GOT3 (cell line): ENCODE results near the gene IWS1.
"Not testable (repeated sequence)": the region's sequence is repeated elsewhere in the genome, so short reads cannot be mapped to it uniquely, and the experiment has no call there.

ENCODE experiments used
- DNase-seq: peaks from one replicate; lab custom pipeline; 2025; ENCODE audit warnings: mixed read lengths; lab: John Stamatoyannopoulos, UW

The IWS1 gene

DNA sequence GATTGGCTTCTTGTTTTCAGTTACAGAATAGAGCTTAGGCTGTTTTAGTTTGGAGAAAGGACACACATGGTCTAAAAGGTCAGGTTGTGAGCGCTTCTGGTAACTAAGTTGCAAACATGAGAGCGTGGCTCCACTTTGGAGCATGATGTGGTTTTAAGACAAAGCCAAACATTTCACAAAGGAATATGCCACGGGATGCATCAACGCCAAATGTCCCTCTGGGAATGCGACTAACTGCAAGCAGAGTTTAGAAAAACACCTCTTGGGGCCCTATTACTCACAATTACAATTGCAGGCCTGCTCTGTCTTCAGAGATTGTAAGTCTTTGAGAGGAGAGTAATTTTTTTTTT lies 34.6 kb upstream of the IWS1 start:
- DNase-seq, result peak; percentile 10

DNA sequence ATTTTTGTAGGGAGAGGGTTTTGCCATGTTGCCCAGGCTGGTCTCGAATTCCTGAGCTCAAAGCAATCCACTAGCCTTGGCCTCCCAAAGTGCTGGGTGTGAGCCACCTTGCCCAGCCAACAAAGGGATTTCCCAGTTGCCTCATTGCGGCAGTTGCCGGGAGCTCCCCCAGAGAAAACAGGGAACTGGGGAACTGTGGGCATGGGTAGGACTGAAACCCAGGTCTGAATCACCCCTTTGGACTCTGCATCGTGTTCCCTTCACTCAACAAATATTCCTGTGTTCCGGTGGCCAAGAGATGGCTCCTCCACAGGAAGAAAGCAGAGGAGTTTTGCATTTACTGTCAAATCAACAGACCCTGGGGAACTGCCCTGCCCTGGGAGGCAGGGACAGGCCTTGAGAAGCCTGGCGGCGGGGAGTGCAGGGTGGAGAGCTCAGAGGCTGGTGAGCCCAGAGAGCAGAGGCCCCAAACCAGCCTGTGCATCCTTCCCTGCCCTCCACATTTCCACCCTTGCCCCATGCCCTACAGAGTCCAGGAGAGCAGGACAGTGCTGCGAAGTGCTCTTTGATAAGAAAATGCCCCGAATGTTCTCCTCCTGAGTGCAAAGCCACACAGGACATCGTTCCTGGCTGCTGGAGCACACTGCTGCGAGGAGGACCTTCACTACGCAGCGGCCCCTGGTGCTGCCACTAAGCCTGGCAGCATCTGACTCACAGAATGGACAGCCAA lies 34.1 kb upstream of the IWS1 start:
- peak; percentile 13 for DNase-seq

DNA sequence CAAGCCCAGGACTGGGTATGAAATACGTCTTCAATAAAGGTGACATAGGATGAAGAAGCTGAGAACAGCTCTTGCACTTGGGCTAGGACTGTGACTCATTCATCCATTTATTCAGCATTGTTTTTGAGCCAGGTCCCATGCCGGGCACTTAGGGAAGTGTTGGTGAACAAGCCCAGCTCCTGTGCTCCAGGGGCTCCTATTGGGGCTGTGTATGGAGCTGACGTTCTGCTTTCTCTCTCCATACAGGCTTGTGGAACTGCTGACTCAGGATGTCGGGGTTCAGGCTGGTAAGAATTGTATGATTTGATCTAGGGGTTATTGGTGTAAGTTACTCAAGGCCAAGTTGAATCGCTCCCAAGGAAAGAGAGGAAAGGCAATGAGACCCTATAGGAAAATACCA lies 33.2 kb upstream of the IWS1 start:
- no peak for DNase-seq

DNA sequence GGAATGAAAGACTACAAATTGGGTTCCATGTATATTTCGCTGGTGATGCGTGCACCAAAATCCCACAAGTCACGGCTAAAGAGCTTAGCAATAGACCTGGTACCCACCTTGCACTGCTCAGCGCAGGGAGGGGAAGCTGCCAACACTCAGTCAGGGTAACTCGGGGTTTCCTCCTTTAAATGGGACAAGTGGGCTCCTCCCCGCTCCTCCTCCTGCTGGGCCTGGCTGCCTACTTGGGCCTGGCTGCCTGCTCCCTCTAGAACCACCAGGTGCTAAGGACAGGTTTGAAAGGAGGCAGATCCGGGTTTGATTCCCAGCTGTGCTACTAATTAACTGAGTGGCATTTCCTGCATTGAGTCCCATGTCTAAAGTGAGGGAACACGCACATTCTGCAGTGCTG lies 32.6 kb upstream of the IWS1 start:
- no peak for DNase-seq

DNA sequence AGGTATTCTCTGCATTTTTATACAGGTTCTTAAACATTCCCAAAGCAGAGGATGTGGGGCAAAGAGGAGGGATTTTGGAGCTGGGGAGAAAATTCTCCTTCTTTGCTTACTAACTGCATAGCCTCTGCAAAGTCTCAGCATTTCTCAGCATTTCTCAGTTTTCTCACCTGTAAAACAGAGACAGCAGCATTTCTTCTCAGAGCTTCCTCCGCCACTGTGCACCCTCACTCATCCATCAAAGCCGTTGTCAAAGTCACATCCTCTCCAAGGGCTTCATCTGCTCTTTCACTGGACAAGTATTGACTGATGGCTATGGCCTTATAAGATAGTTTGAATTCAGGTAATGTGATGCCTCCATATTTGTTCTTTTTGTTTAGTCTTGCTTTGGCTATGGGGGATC lies 26.6 kb upstream of the IWS1 start:
- DNase-seq, result no peak

DNA sequence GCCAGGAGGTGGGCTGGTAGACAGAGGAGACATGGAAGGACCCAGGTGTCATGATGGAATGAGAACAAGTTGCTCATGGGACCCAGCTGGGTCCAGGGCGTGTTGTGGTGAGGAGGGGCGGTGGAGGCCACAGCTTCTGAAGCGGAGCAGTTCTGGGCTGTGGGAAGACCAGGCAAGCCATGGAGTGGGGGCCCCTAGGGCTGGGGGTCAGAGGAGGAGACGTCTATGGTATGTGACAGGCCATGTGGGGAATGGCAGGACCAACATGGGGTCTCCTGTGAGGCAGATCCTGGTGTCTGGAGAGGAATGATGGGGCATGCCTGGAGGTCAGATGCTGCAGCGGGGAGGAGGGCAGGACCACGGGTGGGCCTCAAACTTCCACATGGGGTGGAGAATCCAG lies 26.0 kb upstream of the IWS1 start:
- no peak for DNase-seq

DNA sequence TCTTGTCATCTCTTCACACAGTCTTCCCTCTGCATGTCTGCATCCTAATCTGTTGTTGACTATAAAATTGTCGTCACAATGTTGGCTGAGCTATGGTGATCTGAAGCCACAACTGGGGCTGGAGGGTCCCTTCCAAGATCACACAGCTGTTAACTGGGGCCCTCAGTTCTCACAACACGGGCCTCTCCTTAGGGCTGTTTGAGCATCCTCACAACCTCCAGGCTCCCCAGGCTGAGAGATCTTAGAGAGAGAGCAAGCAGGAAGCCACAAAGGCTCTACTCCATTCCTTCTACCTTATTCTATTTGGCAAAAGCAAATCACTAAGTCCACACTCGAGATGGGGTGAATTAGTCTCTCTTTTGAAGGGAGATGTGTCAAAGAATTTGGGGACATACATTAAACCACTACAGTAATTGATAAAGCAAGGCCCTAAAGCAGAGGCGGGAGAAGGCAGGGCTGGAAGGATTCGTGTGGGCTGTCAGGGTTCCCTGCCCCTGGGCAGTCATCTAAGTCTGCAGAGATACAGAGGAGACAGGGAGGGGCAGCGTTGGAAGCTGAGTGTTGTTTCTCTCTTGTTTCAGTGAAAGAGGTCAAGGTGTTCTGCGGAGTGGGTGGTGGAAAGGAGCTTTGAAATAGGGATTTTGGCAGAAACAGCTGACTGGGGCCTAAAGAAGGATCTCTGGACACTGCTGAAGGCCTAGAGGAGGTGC lies 25.1 kb upstream of the IWS1 start:
- no peak for DNase-seq

DNA sequence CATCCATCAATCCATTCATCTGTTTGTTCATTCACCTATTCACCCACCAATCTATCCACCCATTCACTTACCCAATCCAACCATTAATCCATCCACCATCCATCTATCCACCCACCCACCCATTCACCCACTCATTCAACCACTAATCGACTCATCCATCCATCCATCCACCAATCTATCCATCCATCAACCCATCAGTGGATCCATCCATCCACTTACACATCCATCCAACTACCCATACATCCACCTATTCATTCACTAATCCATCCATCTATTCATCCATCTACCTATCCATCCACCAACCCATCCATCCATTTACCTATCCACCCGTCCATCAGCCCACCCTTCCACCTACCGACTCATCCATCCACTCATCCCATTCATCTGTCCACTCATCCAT lies 20.5 kb upstream of the IWS1 start:
- DNase-seq, result no peak

DNA sequence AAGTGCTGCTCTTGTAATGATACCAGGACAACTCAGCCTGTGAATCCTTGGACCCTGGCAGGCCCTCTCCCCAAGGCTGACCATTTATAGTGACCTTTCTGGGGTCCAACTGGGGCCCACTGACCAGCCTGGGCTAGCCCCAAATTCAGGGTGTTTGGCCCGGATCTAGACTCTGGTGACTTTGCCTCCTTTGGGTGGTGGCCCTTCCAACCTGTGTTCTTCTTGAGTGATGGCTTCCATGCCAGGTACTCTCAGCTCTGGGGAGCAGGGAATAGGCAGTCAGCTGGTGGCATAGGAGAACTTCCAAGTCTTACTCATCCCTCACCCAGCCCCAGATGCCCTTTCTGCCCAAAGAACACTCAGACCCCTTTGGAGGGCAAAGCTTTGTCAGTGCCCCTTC lies 19.5 kb upstream of the IWS1 start:
- DNase-seq, result no peak

DNA sequence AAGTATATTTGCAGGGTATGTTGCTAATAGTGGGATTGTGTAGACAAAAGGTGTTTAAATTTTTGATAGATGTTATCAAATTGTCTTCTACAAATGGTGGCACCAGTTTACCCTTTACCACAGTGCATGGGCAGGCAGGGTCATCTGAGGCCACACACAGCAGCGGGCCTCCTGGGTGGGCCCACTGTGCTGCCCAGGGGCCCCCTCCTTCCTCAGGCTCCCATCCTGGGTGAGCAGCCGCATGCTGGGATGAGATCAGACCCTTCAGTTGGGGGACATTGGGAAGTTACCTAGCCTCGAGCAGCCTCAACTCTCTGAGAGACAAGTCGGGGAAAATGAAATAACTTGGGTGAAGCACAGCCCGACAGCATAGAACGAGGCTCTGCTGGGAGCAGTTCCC lies 18.9 kb upstream of the IWS1 start:
- no peak for DNase-seq

DNA sequence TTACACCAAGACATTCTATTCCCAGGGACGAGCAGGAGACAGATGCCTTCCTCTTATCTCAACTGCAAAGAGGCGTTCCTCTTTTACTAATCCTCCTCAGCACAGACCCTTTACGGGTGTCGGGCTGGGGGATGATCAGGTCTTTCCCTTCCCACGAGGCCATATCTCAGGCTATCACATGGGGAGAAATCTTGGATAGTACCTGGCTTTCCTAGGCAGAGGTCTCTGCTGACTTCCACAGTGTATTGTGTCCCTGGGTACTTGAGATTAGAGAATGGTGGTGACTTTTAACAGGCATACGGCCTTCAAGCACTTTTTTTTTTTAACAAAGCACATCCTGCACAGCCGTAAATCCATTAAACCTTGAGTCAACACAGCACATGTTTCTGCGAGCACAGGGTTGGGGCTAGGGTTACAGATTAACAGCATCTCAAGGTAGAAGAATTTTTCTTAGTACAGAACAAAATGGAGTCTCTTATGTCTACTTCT lies 16.8 kb upstream of the IWS1 start:
- not testable (repeated sequence) for DNase-seq

DNA sequence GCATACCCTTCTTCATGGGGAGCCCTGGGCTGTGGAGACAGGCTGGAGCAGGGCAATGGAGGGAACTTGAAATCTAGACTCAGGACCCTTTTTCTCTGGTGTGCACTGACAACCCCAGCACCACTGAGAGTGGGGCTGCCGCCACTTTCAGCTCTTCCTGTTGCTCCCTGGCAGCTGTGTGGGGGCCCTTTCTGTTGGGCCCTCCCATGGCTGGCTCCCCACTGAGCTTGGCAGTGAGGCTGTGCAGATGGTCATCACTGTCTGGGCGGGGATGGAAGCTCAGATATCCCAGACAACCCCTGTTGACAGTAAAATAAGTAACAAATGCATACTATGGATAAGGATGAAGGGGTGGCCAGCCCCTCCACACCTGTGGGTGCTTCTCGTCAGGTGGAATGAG lies 15.9 kb upstream of the IWS1 start:
- no peak for DNase-seq

DNA sequence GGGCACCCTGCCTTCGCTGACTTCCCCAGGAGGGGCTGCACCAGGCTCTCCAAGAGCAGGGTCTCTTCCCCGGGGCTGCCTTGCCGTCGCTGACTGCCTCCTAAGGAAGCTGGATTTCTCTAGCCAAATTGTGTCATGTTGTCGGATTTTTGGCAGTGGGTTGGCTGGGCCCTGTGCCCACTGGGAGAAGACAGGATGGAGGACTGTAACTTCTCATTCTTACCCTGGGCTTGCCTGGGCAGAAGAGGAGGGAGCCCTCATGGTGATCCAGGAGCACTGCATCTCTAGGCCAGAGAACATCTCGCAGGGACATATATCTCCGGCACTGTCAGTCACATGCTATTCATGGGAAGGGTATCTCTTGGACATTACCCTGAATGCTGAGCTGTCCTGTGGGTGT lies 15.5 kb upstream of the IWS1 start:
- DNase-seq, result no peak

DNA sequence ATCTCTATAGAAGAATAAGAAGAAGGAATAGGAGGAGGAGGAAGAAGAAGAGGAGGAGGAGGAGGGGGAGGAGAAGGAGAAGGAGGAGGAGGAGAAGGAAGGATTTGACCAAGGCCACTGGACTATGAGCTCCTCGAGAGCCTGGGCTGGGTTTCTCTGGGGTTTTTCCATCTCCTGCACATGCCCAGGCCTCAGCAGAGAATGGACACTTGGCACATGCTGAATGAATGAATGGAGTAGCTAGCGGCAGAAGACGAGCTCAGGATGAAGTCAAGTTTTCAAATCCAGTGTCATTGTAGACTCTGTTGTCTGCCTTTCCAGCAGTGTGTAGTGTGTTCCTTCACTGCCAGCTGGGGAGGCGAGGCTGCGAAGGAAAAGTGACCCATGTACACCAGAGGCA lies 11.4 kb upstream of the IWS1 start:
- DNase-seq, result no peak

DNA sequence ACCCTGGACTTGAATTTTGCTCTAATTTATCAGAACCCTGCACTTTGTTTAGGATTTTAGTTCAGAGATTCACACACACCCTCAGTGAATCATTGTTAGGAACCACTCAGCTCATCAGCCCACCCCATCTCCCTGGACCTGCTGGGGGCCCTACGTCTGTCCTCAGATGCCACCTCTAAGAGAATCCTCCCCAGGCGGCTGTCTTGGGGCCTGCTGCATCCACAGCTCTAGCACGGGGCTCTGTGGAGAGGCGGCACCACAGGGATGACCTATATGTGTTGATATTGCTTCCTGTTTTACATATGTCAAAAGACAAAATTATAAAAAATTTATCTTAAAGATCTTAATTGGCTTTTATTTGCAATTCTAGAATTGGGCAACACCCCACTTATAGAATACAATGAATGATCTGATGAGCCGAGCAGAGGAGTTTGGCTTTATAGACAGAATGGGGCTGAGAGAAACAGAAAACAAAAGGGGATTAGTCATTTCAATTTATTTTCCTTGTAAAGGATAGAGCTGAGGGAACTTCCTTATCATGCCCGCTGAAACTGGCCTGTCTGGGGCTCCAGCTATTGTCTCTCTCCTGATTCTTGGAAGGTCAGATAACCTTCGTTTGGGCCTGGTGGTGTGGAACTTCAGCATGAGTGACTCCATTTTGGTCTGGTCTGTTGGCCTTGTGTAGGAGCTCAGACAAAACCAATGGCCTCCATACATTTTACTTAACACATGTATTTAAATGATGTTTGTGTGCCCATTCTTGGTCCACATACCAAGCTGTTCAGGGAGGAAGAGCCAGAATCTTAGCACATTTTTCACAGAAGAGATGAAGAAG lies 10.6 kb upstream of the IWS1 start:
- no peak for DNase-seq

DNA sequence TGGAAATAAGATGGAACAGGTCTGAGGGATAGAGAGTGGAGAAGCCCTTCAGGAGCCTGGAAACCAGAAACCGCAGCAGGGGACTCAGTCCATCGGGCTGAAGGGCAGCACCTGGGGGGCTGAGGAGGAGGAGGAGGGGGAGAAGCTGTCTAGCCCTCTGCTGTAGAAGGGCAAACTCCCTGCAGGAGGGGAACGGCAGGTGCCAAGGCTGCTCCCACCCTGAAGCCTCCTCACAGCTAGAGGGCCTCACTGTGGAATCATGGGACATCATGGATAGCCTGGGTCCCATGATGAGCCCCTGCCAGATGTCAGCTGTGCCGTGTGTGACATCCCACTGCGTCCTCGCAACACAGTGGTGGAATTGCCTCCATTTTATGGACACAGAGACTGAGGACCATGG lies 9.6 kb upstream of the IWS1 start:
- no peak for DNase-seq

DNA sequence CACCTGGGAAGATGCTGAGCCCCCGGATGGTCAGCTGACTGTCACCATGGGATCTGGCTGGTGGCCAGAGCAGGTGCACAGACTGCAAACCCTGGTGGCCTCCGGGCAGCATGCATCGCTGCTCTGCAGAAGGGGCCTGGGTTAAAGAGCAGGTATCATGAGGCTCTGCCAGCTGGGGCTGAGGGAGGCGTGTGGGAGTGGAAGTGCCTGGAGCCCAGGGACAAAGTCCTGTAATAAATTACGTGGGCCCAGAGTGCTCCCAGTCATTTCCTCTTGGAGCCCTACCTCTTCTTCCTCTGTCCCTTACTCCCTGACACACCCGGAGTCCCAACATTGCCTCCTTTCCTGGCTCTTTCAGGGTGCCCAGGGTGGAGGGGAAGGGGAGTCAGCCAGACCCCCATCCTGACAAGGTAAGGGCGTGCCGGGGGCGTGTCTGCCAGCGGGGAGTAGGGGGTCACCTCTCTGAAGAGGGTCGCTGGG lies 9.2 kb upstream of the IWS1 start, which contains the start of gene MYO7B:
MYO7B (plus strand) TSS at position 262 of the 480 bp plus-strand sequence. CDS start 24,040 bp downstream, outside the sequence.
- no peak for DNase-seq

DNA sequence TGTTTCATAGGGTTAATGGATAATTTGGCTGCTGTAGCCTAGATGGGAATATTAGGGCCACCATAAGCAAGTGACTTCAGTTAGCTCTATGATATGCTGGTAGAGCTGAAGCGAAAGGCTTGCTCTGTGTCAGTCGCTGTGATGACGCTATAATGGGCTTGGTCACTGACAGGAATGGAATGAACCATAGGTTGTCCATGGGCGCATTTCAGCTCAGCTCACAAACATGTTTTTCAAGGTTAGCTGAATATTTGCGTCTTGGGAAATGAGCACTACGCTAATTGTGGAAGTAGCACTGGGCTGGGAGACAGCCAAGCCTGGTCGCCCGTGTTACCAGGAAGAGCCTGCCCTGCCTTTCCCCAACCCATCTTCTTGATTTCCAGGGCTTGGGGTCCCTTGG lies 6.0 kb upstream of the IWS1 start:
- no peak for DNase-seq

DNA sequence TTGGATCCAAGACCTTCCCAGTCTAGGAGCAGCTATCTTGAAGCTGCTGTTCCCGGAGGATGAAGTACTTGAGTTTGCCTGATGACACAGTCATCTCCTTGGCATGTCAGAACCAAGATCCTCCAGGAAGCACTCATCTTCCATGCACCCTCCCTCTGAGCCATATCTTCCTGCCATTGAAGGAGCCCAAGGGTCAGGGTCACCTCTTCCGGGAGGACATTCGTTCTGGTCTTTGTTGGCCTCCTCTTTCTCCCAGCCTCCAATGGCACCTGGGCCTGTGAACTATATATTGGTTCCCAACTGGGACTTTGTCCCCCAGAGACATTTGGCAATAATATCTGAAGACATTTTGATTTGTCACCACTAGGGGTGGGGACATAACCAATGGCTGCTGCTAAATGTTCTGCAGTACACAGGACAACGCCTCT lies 4.9 kb upstream of the IWS1 start:
- no peak for DNase-seq

DNA sequence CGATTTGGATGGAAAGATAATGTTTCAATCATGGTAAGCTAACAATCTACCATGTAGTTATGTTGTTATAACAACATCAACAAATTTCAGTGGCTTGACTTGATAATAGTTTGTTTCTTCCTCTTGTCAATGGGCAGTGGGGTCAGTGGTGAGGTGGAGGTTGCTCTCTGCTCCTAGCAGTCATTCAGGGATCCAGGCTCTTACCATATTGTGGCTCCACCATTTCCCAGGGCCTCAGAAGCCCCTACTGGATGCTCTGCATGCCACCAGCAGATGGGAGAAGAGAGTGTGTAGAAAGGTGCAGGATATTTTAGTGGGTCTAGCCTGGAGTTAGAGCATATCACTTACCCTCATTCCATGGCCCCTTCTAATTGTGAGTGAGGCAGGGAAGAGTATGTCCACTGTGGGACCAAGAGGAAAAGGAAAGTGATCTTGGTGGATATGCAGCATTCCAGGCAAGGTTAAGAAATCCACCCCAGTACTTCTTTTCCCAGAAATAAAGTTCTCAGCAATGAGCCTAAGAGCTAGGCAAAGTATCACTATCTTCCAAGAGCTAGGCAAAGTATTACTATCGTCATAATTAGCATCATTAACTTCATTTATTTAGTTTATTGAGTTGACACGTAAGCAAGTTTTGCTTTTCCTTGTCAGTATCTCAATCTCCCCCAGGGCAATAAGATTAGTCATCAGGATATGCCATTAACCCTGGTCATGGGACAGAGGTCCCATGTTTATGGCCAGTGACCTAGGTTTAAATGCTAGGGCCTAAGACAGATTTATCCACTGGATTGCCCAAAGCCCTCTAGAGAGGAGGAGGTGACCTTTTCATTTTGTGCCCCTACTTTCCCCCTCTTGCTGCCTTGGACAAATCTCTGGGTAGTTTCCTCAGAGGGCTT lies 4.2 kb upstream of the IWS1 start:
- no peak for DNase-seq

DNA sequence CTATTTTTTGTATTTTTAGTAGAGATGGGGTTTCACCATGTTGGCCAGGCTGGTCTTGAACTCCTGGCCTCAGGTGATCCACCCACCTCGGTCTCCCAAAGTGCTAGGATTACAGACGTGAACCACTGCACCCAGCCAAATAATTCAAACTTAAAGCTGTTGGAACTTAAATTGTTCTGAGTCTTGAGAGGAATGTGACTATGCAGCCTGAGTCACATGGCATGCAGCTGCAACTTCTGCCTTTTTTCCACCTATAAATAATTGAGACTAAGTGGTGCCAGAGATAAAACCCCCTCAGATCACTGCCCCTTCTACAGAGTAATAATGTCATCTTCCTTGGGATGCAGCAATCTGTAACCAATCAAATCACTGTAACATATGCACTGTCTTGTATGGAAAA lies 3.1 kb upstream of the IWS1 start:
- DNase-seq, result not testable (repeated sequence)

DNA sequence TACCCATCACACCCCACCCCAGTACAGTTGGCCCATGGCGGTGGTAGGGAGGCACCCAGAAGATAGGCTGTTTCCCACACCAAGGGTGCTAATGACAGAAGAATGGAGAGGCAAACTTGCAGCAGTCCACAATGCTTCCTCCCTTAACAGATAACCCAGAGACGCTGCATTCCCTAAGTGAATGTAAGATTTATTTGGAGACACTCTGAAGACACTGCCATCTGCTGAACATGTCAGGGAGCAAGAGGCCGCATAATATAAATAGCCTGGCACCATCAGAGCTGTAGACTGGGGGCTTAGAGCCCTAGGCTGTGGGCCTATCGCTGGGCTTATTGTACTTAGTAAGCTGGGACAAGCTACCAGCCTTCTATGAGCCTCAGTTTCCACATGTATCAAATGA lies 2.2 kb upstream of the IWS1 start:
- DNase-seq, result no peak
